GM23338 (cell line): Measurements from ENCODE around the gene ITPRID1.

ENCODE experiments used
- CREB1 ChIP-seq: fragments of 250-450 bp; sonication (Bioruptor Pico); IDR thresholded peaks from 2 replicates; pipeline ENCODE4 v1.5.0; 2020; ENCODE audit warnings: low read depth, mild to moderate bottlenecking, moderate library complexity
- EZH2 ChIP-seq: fragments of 200-600 bp; sonication (generic); IDR thresholded peaks from one replicate; pipeline ENCODE4 v1.8.0; 2017; ENCODE audit warnings: antibody characterized with exemption, mild to moderate bottlenecking, low read depth; ENCODE audit not compliant: unreplicated experiment
- EZH2phosphoT487 ChIP-seq: fragments of 200-600 bp; sonication (generic); IDR thresholded peaks from one replicate; pipeline ENCODE4 v1.8.1; 2018; ENCODE audit warnings: antibody characterized with exemption; ENCODE audit not compliant: unreplicated experiment
- JUNB ChIP-seq: IDR thresholded peaks from one replicate; pipeline ENCODE4 v1.6.1; 2016; ENCODE audit warnings: antibody characterized with exemption; ENCODE audit not compliant: unreplicated experiment
- NANOG ChIP-seq: IDR thresholded peaks from 2 replicates; pipeline ENCODE4 v1.6.1; 2016; ENCODE audit warnings: antibody characterized with exemption, borderline replicate concordance
- POLR2AphosphoS5 ChIP-seq: IDR thresholded peaks from 2 replicates; pipeline ENCODE4 v1.6.1; 2016; ENCODE audit warnings: antibody characterized with exemption, low read depth
- STAT1 ChIP-seq: IDR thresholded peaks from one replicate; pipeline ENCODE4 v1.6.1; 2016; ENCODE audit warnings: antibody characterized with exemption; ENCODE audit not compliant: unreplicated experiment
- ZNF114 ChIP-seq: fragments of 250-450 bp; sonication (Bioruptor Pico); IDR thresholded peaks from 2 replicates; pipeline ENCODE4 v1.5.0; 2020; ENCODE audit warnings: mild to moderate bottlenecking, moderate library complexity
- ZNF331 ChIP-seq: fragments of 250-450 bp; sonication (Bioruptor Pico); IDR thresholded peaks from 2 replicates; pipeline ENCODE4 v1.5.0; 2020; ENCODE audit warnings: low read depth, mild to moderate bottlenecking, moderate library complexity
- TF ChIP-seq, protein P1 (sequence below), 2 experiments: fragments of 200-600 bp in 1 of 2; sonication (generic) in 1 of 2; conservative IDR thresholded peaks; 2 replicates each; pipeline versions ENCODE4 v1.5.1 to v1.6.1; 2016 to 2017; ENCODE audit warnings: antibody characterized with exemption in 2 of 2, low read depth in 2 of 2, mild to moderate bottlenecking in 2 of 2, moderate library complexity in 1 of 2
- TF ChIP-seq, protein P2 (sequence below): IDR thresholded peaks from one replicate; pipeline ENCODE4 v1.6.1; 2018; ENCODE audit warnings: antibody characterized with exemption; ENCODE audit not compliant: unreplicated experiment
- TF ChIP-seq, protein P3 (sequence below): IDR thresholded peaks from 2 replicates; pipeline ENCODE4 v1.6.1; 2016; ENCODE audit warnings: antibody characterized with exemption
- TF ChIP-seq, protein P4 (sequence below): fragments of 250-450 bp; sonication (Bioruptor Pico); IDR thresholded peaks from 2 replicates; pipeline ENCODE4 v1.5.0; 2020; ENCODE audit warnings: mild to moderate bottlenecking, moderate library complexity

DNA sequence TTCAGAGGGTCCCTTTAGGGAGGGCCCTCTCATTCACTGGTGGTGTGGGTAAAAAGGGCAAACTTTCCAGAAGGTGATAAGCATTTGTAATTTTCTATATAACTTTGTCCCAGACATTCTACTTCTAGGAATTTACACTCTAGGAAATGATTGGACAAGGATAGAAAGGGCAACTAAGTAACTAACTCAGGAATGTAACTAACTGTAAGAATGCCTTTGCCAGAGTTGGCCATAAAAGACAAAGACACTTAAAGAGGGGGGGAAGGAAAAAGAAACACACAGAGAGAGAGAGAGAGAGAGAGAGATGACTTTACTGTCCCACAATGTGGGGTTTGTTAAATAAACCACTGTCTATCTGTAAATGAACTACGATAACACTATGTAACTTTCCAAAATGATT, 38.5 kb upstream of the ITPRID1 start:
- TF ChIP-seq, protein P1, sequence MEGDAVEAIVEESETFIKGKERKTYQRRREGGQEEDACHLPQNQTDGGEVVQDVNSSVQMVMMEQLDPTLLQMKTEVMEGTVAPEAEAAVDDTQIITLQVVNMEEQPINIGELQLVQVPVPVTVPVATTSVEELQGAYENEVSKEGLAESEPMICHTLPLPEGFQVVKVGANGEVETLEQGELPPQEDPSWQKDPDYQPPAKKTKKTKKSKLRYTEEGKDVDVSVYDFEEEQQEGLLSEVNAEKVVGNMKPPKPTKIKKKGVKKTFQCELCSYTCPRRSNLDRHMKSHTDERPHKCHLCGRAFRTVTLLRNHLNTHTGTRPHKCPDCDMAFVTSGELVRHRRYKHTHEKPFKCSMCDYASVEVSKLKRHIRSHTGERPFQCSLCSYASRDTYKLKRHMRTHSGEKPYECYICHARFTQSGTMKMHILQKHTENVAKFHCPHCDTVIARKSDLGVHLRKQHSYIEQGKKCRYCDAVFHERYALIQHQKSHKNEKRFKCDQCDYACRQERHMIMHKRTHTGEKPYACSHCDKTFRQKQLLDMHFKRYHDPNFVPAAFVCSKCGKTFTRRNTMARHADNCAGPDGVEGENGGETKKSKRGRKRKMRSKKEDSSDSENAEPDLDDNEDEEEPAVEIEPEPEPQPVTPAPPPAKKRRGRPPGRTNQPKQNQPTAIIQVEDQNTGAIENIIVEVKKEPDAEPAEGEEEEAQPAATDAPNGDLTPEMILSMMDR (conservative IDR thresholded peaks at IDR 0.05; ENCODE audit: low read depth in 2 of 2), result no peak
- TF ChIP-seq POLR2AphosphoS5, result no peak
- TF ChIP-seq CREB1 (CRISPR knock-in tag), result no peak
- no peak for TF ChIP-seq EZH2
- TF ChIP-seq, protein P2, sequence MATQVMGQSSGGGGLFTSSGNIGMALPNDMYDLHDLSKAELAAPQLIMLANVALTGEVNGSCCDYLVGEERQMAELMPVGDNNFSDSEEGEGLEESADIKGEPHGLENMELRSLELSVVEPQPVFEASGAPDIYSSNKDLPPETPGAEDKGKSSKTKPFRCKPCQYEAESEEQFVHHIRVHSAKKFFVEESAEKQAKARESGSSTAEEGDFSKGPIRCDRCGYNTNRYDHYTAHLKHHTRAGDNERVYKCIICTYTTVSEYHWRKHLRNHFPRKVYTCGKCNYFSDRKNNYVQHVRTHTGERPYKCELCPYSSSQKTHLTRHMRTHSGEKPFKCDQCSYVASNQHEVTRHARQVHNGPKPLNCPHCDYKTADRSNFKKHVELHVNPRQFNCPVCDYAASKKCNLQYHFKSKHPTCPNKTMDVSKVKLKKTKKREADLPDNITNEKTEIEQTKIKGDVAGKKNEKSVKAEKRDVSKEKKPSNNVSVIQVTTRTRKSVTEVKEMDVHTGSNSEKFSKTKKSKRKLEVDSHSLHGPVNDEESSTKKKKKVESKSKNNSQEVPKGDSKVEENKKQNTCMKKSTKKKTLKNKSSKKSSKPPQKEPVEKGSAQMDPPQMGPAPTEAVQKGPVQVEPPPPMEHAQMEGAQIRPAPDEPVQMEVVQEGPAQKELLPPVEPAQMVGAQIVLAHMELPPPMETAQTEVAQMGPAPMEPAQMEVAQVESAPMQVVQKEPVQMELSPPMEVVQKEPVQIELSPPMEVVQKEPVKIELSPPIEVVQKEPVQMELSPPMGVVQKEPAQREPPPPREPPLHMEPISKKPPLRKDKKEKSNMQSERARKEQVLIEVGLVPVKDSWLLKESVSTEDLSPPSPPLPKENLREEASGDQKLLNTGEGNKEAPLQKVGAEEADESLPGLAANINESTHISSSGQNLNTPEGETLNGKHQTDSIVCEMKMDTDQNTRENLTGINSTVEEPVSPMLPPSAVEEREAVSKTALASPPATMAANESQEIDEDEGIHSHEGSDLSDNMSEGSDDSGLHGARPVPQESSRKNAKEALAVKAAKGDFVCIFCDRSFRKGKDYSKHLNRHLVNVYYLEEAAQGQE, result no peak
- no peak for TF ChIP-seq JUNB
- TF ChIP-seq, protein P3, sequence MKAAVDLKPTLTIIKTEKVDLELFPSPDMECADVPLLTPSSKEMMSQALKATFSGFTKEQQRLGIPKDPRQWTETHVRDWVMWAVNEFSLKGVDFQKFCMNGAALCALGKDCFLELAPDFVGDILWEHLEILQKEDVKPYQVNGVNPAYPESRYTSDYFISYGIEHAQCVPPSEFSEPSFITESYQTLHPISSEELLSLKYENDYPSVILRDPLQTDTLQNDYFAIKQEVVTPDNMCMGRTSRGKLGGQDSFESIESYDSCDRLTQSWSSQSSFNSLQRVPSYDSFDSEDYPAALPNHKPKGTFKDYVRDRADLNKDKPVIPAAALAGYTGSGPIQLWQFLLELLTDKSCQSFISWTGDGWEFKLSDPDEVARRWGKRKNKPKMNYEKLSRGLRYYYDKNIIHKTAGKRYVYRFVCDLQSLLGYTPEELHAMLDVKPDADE, result no peak
- TF ChIP-seq EZH2phosphoT487, result no peak
- TF ChIP-seq ZNF114 (CRISPR knock-in tag), result no peak
- TF ChIP-seq ZNF331, result no peak
- TF ChIP-seq NANOG, result no peak
- TF ChIP-seq, protein P4, sequence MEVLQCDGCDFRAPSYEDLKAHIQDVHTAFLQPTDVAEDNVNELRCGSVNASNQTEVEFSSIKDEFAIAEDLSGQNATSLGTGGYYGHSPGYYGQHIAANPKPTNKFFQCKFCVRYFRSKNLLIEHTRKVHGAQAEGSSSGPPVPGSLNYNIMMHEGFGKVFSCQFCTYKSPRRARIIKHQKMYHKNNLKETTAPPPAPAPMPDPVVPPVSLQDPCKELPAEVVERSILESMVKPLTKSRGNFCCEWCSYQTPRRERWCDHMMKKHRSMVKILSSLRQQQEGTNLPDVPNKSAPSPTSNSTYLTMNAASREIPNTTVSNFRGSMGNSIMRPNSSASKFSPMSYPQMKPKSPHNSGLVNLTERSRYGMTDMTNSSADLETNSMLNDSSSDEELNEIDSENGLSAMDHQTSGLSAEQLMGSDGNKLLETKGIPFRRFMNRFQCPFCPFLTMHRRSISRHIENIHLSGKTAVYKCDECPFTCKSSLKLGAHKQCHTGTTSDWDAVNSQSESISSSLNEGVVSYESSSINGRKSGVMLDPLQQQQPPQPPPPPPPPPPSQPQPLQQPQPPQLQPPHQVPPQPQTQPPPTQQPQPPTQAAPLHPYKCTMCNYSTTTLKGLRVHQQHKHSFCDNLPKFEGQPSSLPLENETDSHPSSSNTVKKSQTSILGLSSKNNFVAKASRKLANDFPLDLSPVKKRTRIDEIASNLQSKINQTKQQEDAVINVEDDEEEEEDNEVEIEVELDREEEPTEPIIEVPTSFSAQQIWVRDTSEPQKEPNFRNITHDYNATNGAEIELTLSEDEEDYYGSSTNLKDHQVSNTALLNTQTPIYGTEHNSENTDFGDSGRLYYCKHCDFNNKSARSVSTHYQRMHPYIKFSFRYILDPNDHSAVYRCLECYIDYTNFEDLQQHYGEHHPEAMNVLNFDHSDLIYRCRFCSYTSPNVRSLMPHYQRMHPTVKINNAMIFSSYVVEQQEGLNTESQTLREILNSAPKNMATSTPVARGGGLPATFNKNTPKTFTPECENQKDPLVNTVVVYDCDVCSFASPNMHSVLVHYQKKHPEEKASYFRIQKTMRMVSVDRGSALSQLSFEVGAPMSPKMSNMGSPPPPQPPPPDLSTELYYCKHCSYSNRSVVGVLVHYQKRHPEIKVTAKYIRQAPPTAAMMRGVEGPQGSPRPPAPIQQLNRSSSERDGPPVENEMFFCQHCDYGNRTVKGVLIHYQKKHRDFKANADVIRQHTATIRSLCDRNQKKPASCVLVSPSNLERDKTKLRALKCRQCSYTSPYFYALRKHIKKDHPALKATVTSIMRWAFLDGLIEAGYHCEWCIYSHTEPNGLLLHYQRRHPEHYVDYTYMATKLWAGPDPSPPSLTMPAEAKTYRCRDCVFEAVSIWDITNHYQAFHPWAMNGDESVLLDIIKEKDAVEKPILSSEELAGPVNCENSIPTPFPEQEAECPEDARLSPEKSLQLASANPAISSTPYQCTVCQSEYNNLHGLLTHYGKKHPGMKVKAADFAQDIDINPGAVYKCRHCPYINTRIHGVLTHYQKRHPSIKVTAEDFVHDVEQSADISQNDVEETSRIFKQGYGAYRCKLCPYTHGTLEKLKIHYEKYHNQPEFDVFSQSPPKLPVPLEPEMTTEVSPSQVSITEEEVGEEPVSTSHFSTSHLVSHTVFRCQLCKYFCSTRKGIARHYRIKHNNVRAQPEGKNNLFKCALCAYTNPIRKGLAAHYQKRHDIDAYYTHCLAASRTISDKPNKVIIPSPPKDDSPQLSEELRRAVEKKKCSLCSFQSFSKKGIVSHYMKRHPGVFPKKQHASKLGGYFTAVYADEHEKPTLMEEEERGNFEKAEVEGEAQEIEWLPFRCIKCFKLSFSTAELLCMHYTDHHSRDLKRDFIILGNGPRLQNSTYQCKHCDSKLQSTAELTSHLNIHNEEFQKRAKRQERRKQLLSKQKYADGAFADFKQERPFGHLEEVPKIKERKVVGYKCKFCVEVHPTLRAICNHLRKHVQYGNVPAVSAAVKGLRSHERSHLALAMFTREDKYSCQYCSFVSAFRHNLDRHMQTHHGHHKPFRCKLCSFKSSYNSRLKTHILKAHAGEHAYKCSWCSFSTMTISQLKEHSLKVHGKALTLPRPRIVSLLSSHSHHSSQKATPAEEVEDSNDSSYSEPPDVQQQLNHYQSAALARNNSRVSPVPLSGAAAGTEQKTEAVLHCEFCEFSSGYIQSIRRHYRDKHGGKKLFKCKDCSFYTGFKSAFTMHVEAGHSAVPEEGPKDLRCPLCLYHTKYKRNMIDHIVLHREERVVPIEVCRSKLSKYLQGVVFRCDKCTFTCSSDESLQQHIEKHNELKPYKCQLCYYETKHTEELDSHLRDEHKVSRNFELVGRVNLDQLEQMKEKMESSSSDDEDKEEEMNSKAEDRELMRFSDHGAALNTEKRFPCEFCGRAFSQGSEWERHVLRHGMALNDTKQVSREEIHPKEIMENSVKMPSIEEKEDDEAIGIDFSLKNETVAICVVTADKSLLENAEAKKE (CRISPR knock-in tag), result no peak
- TF ChIP-seq STAT1, result no peak
